ENCODE measurements around the gene KLHL7. TPM values are rescaled to one million over a fixed set of nuclear protein-coding genes. Genes with fewer than 3 reads are reported as not detected.
"Not testable (repeated sequence)": the region's sequence is repeated elsewhere in the genome, so short reads cannot be mapped to it uniquely, and the experiment has no call there.

Gene KLHL7
- total RNA-seq, 1 donor from 2014 or later, result 53.2 TPM

GRCh38 chr7:23214423-23214822 is 108.8 kb downstream of the KLHL7 start:
- DNase-seq (ENCODE audit: low read depth), result no peak

GRCh38 chr7:23214938-23215337 is 109.4 kb downstream of the KLHL7 start:
- DNase-seq (ENCODE audit: low read depth), result no peak

GRCh38 chr7:23216021-23216420 is 110.4 kb downstream of the KLHL7 start:
- DNase-seq (ENCODE audit: low read depth), result peak; percentile 33

- no peak for DNase-seq (ENCODE audit: low read depth)
Observed at GRCh38 chr7:23218196-23218595, 112.6 kb downstream of the KLHL7 start.

- DNase-seq (ENCODE audit: low read depth), result peak; percentile 43
Observed at GRCh38 chr7:23220690-23221305, 115.2 kb downstream of the KLHL7 start.

GRCh38 chr7:23222439-23223030 is 117.0 kb downstream of the KLHL7 start:
- peak; percentile 80 for DNase-seq (ENCODE audit: low read depth)

- DNase-seq (ENCODE audit: low read depth), result not testable (repeated sequence)
Observed at GRCh38 chr7:23224364-23224763, 118.8 kb downstream of the KLHL7 start.

- DNase-seq (ENCODE audit: low read depth), result no peak
Observed at GRCh38 chr7:23226844-23227450, 121.4 kb downstream of the KLHL7 start.

Other genes starting within 250 kb of the KLHL7 start
- gene HYCC1, start 91.7 kb upstream of the KLHL7 start, total RNA-seq, result 126 and 154 TPM in 2 replicates
- gene NUP42, start 76.3 kb downstream of the KLHL7 start, total RNA-seq, result 64.1 and 70.2 TPM in 2 replicates
- gene GPNMB, start 141.0 kb downstream of the KLHL7 start, total RNA-seq, result 382 and 539 TPM in 2 replicates
- gene MALSU1, start 193.6 kb downstream of the KLHL7 start, total RNA-seq, result 71.8 and 94.6 TPM in 2 replicates